Activated CD8-positive, alpha-beta memory T cell treated with anti-CD3 and anti-CD28 coated beads for 48 hours (primary cell): ENCODE measurements around the gene ONECUT3.

Experiments
- DNase-seq, 3 experiments: peaks; one replicate each; pipeline ENCODE4 v3.0.0-alpha.2; 2020; ENCODE audit warnings: low read depth in 2 of 3, low spot score in 2 of 3

The ONECUT3 gene

DNA sequence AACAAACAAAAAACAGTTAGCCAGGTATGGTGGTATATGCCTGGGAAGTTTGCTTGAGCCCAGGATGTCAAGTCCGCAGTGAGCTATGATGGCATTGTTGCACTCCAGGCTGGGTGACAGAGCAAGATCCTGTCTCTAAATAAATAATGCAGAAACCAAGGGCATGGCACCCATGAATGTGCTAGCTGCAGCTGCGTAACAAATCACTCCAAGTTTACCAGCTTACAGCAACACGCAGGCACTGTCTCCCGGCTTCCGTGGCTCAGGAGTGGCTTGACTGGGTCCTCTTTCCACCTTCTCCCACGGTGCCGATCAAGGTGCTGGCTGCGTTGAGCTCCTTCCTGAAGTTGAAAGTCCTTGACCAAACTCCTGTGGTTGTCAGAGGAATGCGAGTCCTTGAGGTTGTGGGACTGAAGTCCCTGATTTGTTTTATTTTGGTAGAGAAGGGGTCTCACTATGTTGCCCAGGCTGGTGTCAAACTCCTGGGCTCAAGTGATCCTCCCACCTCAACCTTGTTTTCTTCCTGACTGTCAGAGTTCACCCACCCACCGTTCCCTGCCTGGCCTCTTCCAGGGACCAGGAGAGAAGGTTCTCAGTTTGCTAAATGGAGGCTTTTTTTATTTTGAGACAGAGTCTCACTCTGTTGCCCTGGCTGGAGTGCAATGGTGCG is 13.2 kb upstream of the ONECUT3 start:
- DNase-seq, result no peak

- DNase-seq, result no peak
These were observed 10.2 kb upstream of the ONECUT3 start for GRCh38 chr19:1742989-1743696.

GRCh38 chr19:1744133-1744665 is 9.1 kb upstream of the ONECUT3 start:
- DNase-seq, result no peak

DNA sequence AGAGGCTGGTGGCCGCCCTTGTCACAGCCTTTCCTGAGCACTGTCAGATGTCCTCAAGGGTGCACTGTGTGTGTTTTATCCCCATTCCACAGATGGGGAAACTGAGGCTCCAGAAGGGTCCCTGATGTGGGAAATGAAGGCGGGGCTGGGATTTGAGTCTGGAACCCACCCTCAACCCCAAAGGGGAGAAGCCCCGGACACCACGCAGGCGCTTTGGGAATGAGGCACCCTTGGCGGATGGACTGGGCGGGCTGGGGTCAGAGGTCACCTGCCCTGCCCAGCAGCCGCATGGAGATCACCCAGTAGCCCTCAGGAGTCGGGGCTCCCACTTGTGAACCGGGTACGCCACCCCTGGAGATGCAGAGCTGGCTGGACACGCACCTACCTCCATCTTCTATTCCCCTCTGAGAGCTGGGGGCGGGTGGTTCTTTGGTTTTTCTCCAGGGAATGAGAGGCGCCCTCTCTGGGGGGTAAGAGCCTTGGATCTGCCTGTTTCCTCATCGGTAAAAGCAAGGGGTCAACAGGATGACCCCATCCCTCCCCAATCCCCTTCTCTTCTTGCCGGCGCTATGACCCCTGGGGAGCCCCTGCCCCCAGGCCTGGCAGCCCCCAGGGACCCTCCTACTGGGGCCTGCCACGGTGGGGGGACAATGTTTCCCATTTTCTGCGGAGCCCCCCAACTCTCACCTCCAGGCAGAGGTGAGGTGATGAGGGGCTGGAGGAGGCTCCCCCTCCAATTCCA is 8.3 kb upstream of the ONECUT3 start:
- DNase-seq, result no peak

DNA sequence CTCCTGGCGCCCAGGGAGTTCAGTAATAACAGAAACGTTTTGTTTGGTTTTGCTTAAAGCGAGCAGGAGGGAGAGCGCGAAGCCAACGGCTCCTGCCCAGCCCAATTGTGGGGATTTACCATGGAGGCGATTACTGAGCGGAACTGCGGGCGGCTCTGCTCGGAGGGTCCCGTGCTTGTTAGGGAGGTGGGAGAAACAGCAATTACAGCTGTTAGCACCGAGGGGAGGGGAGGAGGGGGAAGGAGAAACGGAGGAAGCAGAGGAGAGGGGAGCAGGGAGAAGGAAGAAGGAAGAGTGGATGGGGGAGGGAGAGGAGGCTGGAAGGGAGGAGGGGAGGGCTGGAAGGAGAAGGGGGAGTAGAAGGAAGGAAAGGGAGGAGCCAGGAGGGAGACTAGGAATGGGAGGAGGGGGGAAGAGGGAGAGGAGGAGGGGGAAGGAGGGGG is 7.7 kb upstream of the ONECUT3 start:
- no peak for DNase-seq

DNA sequence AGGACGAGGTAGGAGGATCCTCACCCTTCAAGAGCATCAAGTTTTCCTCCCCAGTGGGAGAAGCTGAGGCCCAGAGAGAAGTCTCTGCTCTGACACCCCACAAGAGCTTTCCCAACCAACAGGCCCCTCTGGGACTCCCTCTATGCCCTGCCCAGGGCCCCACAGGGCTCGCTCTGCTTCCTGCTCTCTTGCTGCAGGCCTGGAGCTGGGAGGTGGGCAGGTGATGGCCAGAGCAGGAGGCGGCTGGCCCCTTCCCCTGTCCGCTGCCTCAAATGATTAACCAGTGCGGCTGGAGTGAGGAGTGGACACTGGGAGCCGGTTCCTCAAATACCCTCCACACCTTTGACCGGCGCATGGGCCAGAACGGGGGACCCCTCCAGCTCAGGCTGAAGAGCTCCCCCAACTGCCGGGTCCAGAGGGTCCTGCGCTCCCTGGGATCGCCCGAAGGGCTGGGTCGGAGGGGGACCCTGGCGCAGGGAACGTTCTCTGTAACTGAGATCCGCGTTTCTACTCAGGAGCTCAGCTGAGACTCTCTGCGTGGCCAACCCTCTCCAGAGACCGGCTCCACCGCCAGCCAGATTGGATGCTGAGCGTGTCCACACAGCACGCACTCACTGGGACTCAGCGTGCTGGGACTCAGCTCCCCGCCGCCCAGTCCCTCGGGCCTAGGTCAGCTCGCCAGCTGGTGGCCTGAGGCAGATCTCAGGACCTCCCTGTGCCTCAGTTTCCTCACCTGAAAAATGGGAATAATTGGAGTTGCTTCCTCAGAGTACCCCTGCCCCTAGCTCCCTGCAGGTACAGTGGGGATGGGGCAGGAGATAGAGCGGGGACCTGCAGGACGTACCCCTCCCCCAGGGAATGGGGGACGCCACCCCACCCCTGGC is 6.7 kb upstream of the ONECUT3 start:
- no peak for DNase-seq

GRCh38 chr19:1747285-1748114 is 5.8 kb upstream of the ONECUT3 start:
- DNase-seq, result no peak

- DNase-seq, result no peak
These were observed 5.0 kb upstream of the ONECUT3 start for GRCh38 chr19:1748115-1748872.

DNA sequence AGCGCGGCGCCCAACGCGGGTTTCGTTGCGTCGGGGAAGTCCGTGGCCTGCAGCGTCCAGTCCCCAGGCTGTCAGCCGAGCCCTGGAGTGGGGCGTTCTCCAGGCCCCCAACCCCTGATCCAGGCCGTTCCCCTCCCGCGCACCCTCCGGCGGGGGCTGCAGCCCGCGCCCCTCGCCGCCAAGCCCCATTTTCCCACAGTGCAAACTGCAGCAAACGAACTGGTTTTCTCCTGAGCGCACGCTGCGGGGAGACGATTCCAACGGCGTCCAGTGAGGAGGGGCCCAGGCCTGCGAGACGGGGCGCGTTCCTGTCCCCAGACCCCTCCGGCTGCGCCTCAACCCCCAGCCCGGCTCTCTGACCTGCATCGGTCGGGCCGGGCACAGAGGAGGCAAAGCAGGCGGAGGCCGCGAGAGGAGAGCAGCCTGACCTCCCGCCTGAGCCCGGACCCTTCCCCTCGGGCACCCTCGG is 4.4 kb upstream of the ONECUT3 start:
- DNase-seq, result no peak

DNA sequence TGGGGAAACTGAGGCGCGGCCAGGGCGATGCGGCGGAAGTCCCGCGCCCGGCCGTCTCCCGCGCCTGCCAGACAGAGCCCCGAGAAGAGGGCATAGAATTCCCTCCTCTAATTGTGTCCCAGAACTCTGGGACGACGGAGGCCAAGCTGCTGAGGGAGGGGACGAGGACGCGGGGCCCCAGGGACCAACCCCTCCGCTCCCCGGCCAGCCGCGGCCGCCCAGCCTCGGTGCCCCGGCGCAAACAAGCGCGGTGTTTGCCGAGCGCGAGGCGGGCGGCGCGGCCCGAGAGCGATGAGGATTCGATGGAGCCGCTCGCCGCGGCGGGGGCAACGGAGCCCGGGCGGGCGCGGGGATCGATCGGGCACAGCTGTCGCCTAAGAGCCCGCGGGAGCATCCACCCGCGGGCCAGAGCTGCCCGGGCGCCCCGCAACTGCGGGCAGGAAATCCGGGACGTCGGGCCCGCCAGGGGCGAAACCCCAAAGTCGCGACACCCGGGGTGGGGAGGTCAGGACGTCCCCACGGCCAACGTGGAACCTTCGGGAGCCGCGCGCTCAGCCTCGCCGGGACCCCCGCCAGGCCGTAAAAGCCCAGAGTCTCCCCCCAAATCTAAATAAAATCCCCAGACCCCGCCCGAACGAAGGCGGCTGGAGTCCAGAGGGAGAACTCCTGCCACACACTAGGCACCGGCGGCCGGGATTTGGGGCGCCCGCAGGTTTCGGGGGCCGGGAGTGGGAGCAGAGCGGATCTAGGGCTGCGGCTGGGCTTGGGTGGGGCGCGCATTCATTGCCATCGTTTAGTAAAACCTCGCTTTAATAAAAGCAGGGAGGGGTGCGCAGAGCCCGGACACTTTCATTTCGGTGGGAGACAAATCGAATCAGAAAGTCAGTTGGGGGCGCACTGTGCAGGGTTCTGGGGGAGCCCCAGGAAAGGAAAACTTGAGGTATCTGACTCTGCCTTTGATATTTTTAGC is 3.6 kb upstream of the ONECUT3 start:
- no peak for DNase-seq

DNA sequence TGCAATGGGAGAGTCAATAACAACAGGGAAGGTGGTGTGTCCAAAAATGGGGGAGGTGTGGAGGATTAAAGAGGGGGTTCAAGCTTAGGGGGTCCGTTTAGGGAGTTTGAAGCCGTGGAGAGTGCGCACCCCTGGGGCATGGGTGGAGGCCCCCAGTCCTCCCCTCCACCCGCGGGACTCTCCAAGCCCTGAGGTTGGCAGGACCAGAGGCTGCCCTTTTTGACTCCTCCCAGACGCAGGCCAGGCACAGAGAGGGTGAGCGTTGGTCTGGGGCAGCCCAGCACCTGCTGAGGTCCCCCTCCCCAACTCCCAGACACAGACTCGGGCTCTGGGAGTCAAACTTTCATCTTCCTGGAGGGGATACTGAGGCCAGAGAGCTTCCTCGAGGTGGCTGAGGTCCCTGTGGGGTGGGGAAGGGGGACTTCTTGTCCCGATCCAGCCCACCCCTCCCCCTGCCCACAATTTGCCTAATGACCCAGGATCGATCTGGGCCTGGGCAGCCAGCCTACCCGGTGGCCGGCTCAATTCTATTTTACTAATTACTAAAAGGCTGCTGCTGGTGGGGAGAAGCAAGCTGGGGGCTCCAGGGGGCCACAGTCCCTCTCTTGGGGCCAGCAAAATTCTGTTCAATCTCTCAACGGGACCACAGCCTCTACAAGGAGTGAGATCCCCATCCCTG is 2.8 kb upstream of the ONECUT3 start:
- DNase-seq, result no peak

GRCh38 chr19:1751367-1752008 is 1.8 kb upstream of the ONECUT3 start:
- DNase-seq, result no peak

- no peak for DNase-seq
These were observed 1.1 kb upstream of the ONECUT3 start for GRCh38 chr19:1752009-1752756.

DNA sequence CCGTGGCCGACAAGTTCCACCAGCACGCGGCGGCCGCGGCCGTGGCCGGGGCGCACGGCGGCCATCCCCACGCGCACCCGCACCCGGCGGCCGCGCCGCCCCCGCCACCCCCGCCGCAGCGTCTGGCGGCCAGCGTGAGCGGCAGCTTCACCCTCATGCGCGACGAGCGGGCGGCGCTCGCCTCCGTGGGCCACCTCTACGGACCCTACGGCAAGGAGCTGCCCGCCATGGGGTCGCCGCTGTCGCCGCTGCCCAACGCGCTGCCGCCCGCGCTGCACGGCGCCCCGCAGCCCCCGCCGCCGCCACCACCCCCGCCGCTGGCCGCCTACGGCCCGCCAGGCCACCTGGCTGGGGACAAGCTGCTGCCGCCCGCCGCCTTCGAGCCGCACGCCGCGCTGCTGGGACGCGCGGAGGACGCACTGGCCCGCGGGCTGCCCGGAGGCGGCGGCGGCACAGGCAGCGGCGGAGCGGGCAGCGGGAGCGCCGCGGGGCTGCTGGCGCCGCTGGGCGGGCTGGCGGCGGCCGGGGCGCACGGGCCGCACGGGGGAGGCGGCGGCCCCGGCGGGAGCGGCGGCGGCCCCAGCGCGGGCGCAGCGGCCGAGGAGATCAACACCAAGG is 821 bp downstream of the ONECUT3 start:
- no peak for DNase-seq

DNA sequence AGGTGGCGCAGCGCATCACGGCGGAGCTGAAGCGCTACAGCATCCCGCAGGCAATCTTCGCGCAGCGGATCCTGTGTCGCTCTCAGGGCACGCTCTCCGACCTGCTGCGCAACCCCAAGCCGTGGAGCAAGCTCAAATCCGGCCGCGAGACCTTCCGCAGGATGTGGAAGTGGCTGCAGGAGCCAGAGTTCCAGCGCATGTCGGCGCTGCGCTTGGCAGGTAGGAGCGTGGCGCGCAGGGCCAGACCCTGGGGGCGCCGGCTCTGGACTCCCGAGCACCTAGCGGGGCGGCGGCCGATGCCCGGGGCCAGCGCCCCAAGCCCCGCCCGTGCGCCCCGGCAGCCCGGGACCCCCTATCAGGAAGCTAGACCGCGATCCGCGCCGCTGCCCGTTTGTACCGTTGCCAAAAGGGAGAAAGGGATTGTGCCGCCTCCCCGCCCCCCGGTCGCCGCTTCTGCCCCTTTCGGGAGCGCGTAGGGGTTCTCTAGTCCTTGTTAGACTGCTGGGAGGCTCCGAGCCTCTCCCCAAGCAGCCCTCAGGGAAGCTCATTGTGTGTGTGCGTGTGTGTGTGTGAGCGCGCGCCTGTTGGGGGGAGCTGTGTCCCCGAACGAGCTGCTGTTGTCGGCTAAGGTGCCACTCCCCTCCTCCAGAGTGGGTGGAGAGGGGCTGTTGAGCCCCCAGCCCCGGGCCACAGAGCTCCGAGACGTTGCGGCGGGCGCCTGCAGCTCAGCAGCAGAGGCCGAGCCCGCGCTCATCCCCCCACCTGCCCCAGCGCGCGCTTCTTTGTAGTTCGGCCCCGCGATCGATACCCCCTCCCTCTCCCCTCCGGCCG is 1.5 kb downstream of the ONECUT3 start:
- DNase-seq, result no peak
